Right lobe of liver (tissue), 4 donors: Measurements from ENCODE around the gene RNF157.

ENCODE experiments used
- POLR2A ChIP-seq: fragments of 450-650 bp; IDR thresholded peaks from one replicate; pipeline ENCODE4 v1.6.1; 2017; ENCODE audit warnings: antibody characterized with exemption, mild to moderate bottlenecking
- TF ChIP-seq, protein P1 (sequence below), 4 donors: fragments of 200-600 bp in 3 of 4; fragments of 450-650 bp in 1 of 4; IDR thresholded peaks; one replicate each; pipeline versions ENCODE4 v1.5.1 to v1.8.0; 2016 to 2022; ENCODE audit warnings: antibody characterized with exemption in 4 of 4, mild to moderate bottlenecking in 2 of 4
- donor health status: DM: no; HTN: no; CAD: no.
- donor health status: DM: no; HTN: no; CAD: no.
- donor health status: DM: no; HTN: yes; CAD: no.

DNA sequence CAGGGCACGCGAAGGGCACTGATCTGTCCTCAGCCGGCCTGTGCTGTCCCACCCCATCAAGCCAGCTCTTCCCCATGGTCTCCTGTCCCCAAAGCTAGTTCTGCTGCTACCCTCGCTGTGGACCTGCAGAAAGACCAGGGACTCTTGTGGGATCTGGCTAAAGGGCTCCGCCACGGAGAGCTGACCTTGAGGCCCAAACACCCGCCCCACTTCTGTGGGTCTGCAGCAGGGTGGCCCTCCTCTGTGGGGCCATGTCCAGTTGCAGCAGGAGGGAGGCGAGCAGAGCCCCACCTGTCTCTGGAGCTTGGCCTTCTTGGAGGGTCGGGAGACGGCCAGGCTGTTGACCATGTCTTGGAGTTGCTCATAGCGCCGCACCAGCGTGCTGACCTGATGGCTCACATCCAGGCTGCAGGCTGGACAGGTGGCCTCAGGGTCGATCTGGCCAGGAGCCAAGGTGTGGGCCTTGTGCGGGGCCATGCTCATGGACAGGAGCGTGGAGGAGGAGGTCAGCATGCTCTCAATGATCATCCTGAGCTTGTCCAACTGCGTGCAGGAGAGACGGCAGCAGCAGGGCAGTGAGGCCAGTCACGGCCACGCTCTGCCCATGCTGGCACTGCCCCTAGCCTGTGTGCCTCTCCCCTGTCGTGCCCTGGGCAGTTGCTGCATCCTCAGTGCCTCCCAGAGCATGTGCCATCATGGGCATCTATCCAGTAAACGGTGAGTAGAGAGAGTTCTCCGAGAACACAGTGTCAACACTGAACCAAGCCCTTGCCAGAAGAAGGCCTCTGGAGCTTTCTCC lies 41.5 kb upstream of the RNF157 start:
- TF ChIP-seq, protein P1, sequence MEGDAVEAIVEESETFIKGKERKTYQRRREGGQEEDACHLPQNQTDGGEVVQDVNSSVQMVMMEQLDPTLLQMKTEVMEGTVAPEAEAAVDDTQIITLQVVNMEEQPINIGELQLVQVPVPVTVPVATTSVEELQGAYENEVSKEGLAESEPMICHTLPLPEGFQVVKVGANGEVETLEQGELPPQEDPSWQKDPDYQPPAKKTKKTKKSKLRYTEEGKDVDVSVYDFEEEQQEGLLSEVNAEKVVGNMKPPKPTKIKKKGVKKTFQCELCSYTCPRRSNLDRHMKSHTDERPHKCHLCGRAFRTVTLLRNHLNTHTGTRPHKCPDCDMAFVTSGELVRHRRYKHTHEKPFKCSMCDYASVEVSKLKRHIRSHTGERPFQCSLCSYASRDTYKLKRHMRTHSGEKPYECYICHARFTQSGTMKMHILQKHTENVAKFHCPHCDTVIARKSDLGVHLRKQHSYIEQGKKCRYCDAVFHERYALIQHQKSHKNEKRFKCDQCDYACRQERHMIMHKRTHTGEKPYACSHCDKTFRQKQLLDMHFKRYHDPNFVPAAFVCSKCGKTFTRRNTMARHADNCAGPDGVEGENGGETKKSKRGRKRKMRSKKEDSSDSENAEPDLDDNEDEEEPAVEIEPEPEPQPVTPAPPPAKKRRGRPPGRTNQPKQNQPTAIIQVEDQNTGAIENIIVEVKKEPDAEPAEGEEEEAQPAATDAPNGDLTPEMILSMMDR (IDR thresholded peaks at IDR 0.05): no peak
- TF ChIP-seq POLR2A: no peak
